Vagina (tissue), 2 donors: ENCODE results near the gene TULP4.

Experiments
- CTCF ChIP-seq, 3 experiments: fragments of 450-650 bp in 2 of 3; fragments of 200-600 bp in 1 of 3; sonication (generic) in 1 of 3; IDR thresholded peaks; one replicate each; pipeline ENCODE4 v1.5.1; 2017 to 2019; ENCODE audit warnings: antibody characterized with exemption in 3 of 3, mild to moderate bottlenecking in 2 of 3, moderate library complexity in 2 of 3
- POLR2A ChIP-seq, 2 donors: fragments of 450-650 bp; IDR thresholded peaks; one replicate each; pipeline ENCODE4 v1.6.1; 2017; ENCODE audit warnings: antibody characterized with exemption in 2 of 2, mild to moderate bottlenecking in 2 of 2, moderate library complexity in 2 of 2
- POLR2AphosphoS5 ChIP-seq, 2 donors: sonication (generic); formaldehyde crosslinking; IDR thresholded peaks; one replicate each; pipeline ENCODE4 v1.9.0; 2017; ENCODE audit warnings: antibody characterized with exemption in 2 of 2, mild to moderate bottlenecking in 2 of 2, low read depth in 1 of 2; ENCODE audit not compliant: insufficient read depth in 1 of 2

GRCh38 chr6:158552055-158552795 lies 240.0 kb downstream of the TULP4 start:
- TF ChIP-seq POLR2A (IDR thresholded peaks at IDR 0.05) (no peak), CTCF (IDR thresholded peaks at IDR 0.05) (no peak), POLR2AphosphoS5 (IDR thresholded peaks at IDR 0.05; ENCODE audit: insufficient read depth in 1 of 2, low read depth in 1 of 2) (no peak)
